HG02885 (cell line): ENCODE results near the gene TMEM163.

Experiments used
- ATAC-seq: cut with Tn5 transposase; IDR thresholded peaks from one replicate; pipeline ENCODE4 v1.9.1; 2021; ENCODE audit warnings: mild to moderate bottlenecking; ENCODE audit not compliant: unreplicated experiment, poor library complexity

TMEM163 gene

GRCh38 chr2:134449157-134449556 lies 269.6 kb downstream of the TMEM163 start:
- no peak for ATAC-seq

- no peak for ATAC-seq
Measured at GRCh38 chr2:134448650-134449049, 270.1 kb downstream of the TMEM163 start.

GRCh38 chr2:134447669-134448068 lies 271.1 kb downstream of the TMEM163 start:
- no peak for ATAC-seq

- no peak for ATAC-seq
Measured at GRCh38 chr2:134446383-134447017, 272.3 kb downstream of the TMEM163 start.

GRCh38 chr2:134445985-134446382 lies 272.8 kb downstream of the TMEM163 start:
- ATAC-seq, result no peak

- ATAC-seq, result no peak
Measured at GRCh38 chr2:134445116-134445515, 273.7 kb downstream of the TMEM163 start.

GRCh38 chr2:134443814-134444480 lies 274.9 kb downstream of the TMEM163 start:
- no peak for ATAC-seq

- no peak for ATAC-seq
Measured at GRCh38 chr2:134441153-134441863, 277.5 kb downstream of the TMEM163 start.

- no peak for ATAC-seq
Measured at GRCh38 chr2:134440336-134440909, 278.4 kb downstream of the TMEM163 start.

- no peak for ATAC-seq
Measured at GRCh38 chr2:134438371-134438770, 280.4 kb downstream of the TMEM163 start.

- ATAC-seq, result no peak
Measured at GRCh38 chr2:134436706-134437105, 282.1 kb downstream of the TMEM163 start.

- no peak for ATAC-seq
Measured at GRCh38 chr2:134435936-134436335, 282.9 kb downstream of the TMEM163 start.

- ATAC-seq, result no peak
Measured at GRCh38 chr2:134435505-134435904, 283.3 kb downstream of the TMEM163 start.

GRCh38 chr2:134433979-134434378 lies 284.8 kb downstream of the TMEM163 start:
- no peak for ATAC-seq

- no peak for ATAC-seq
Measured at GRCh38 chr2:134433469-134433868, 285.3 kb downstream of the TMEM163 start.

GRCh38 chr2:134432435-134432883 lies 286.3 kb downstream of the TMEM163 start:
- no peak for ATAC-seq

- no peak for ATAC-seq
Measured at GRCh38 chr2:134431838-134432434, 286.9 kb downstream of the TMEM163 start.

GRCh38 chr2:134429886-134430285 lies 288.9 kb downstream of the TMEM163 start:
- no peak for ATAC-seq

- ATAC-seq, result no peak
Measured at GRCh38 chr2:134426721-134427120, 292.1 kb downstream of the TMEM163 start.

- ATAC-seq, result no peak
Measured at GRCh38 chr2:134425724-134426496, 292.9 kb downstream of the TMEM163 start.
